ENCODE measurements around the gene MEOX1. TPM values are rescaled to one million over a fixed set of nuclear protein-coding genes. Genes with fewer than 3 reads are reported as not detected.

Gene MEOX1
- total and polyA plus RNA-seq, 2 of the 4 experiments (the other 2 are of a cell fraction), result 0.48 to 0.72 TPM

DNA sequence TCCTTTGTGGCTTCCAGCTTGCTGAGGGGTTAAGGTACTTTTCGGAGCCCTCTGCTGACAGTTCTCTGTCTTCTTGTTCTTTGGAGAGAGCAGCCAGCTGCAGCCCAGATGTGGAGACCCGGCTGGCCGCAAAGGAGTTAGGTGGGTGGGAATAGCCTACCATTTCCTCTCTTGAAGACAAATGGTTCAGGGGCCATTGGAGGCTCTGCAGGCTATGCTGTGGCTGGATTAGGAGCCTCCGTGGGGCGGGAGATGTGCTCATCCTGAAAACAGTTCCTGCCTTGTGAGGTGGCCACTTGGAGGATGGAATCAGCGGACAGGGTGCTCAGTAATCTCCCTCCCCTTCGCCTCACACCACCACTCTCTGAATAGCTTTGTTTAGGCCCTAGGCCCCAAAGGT is 30.3 kb downstream of the MEOX1 start:
- H4K91ac ChIP-seq (ENCODE audit: insufficient read depth, low read depth, low read length), result no peak overlapping the region
- H2BK20ac ChIP-seq (ENCODE audit: low read depth, low read length), result no peak overlapping the region
- no peak overlapping the region for H3K9ac ChIP-seq (ENCODE audit: low read depth, low read length)
- POLR2A ChIA-PET (ENCODE audit: unreplicated experiment), result no interaction called here
- no peak overlapping the region for H3K4me3 ChIP-seq (ENCODE audit: insufficient read depth, low read depth, low read length)
- no peak overlapping the region for H3K14ac ChIP-seq (replicated peaks; ENCODE audit: low read depth, low read length)
- peaks cover 6% of the 10 kb centered on the region; the same call in 1 of the 2 replicates for H3K4me1 ChIP-seq (ENCODE audit: control insufficient read depth, insufficient read depth, low read length)
- no peaks in the 10 kb centered on the region for H3K36me3 ChIP-seq (ENCODE audit: control insufficient read depth, insufficient read depth, low read length)
- TF ChIP-seq FOS (IDR thresholded peaks at IDR 0.05; ENCODE audit: low read depth, low read length) (no peak), MXI1 (IDR thresholded peaks at IDR 0.05; ENCODE audit: borderline replicate concordance, low read depth, low read length) (no peak), RCOR1 (IDR thresholded peaks at IDR 0.05; ENCODE audit: insufficient replicate concordance, low read length) (no peak), POLR2A (IDR thresholded peaks at IDR 0.05; ENCODE audit: low read depth, low read length) (no peak)
- TF ChIP-seq, protein P1, sequence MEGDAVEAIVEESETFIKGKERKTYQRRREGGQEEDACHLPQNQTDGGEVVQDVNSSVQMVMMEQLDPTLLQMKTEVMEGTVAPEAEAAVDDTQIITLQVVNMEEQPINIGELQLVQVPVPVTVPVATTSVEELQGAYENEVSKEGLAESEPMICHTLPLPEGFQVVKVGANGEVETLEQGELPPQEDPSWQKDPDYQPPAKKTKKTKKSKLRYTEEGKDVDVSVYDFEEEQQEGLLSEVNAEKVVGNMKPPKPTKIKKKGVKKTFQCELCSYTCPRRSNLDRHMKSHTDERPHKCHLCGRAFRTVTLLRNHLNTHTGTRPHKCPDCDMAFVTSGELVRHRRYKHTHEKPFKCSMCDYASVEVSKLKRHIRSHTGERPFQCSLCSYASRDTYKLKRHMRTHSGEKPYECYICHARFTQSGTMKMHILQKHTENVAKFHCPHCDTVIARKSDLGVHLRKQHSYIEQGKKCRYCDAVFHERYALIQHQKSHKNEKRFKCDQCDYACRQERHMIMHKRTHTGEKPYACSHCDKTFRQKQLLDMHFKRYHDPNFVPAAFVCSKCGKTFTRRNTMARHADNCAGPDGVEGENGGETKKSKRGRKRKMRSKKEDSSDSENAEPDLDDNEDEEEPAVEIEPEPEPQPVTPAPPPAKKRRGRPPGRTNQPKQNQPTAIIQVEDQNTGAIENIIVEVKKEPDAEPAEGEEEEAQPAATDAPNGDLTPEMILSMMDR (conservative IDR thresholded peaks at IDR 0.05; ENCODE audit: low read depth, low read length), result no peak
- no peak overlapping the region for H3K23ac ChIP-seq (ENCODE audit: low read depth, low read length)
- no peak for DNase-seq
- dilution Hi-C loops (cut with HindIII; ENCODE audit: low sequenced_read_pairs, unreplicated experiment) (no loop called here), in situ Hi-C loops (cut with MboI; ENCODE audit: low sequenced_read_pairs) (no loop called here), intact Hi-C loops (cut with micrococcal nuclease) (no loop called here)
- H3K27me3 ChIP-seq (ENCODE audit: control insufficient read depth, insufficient read depth, low read length), result peaks cover 18% of the 10 kb centered on the region; the same call in 1 of the 2 replicates
- no TSS peak for BruUV-seq (replicated peaks)
- CTCF ChIA-PET, result no interaction called here
- H4K8ac ChIP-seq (ENCODE audit: low read depth in 2 of 2, low read length in 2 of 2), result no peak overlapping the region
- H3K56ac ChIP-seq (ENCODE audit: extremely low read depth, insufficient read depth, low read length), result no peak overlapping the region
- no peak overlapping the region for H2AFZ ChIP-seq (replicated peaks; ENCODE audit: low read length, poor library complexity)
- H2BK5ac ChIP-seq (ENCODE audit: low read depth, low read length, poor library complexity, severe bottlenecking), result no peak overlapping the region
- no peak overlapping the region for H3K4ac ChIP-seq (ENCODE audit: low read depth, low read length)
- no peak overlapping the region for H2BK15ac ChIP-seq (ENCODE audit: low read depth, low read length)
- peaks cover 3% of the 10 kb centered on the region for H3K9me1 ChIP-seq (ENCODE audit: insufficient read depth, low read length)
- no peaks in the 10 kb centered on the region for H3K9me3 ChIP-seq (ENCODE audit: control insufficient read depth, insufficient read depth, low read length)
- H4K20me1 ChIP-seq (ENCODE audit: insufficient read depth, low read length), result no peaks in the 10 kb centered on the region
- no peak overlapping the region for H2AK9ac ChIP-seq (replicated peaks; ENCODE audit: low read depth, low read length, poor library complexity)
- no peak overlapping the region for H4K5ac ChIP-seq (ENCODE audit: low read depth, low read length)
- 80% methylated on average over 2 of the region's 7 CpGs; no CpG with 5 or more reads in 1 of the 2 experiments for WGBS, 2 experiments (ENCODE audit: extremely low coverage in 2 of 2, insufficient read length in 1 of 2)
- H3K4me2 ChIP-seq (ENCODE audit: low read depth, low read length), result no peak overlapping the region
- no peak overlapping the region for H3K27ac ChIP-seq (ENCODE audit: insufficient read depth, low read length)
- H3K79me1 ChIP-seq (ENCODE audit: low read depth in 1 of 2, low read length in 2 of 2), result no peaks in the 10 kb centered on the region
- no peak overlapping the region for H2AK5ac ChIP-seq (ENCODE audit: low read depth, low read length)
- no peak overlapping the region for H3K18ac ChIP-seq (ENCODE audit: low read depth, low read length)
- no peak overlapping the region for H2BK120ac ChIP-seq (ENCODE audit: low read depth, low read length)
- no peak for ATAC-seq (ENCODE audit: low read depth)

Measured in IMR-90 (cell line).